ENCODE results near the gene KHDC1L. TPM values are rescaled to one million over a fixed set of nuclear protein-coding genes. Genes with fewer than 3 reads are reported as not detected.

The KHDC1L gene
- total and polyA plus RNA-seq, 9 donors = 0.40 TPM; not detected in 8

- no peak for DNase-seq
- WGBS, 3 donors = 86 to 92% (median 88%) methylated on average over 4 of the region's 4 CpGs
- Histone ChIP-seq H3K27me3 (no peaks in the 10 kb centered on the region), H3K27ac (no peak overlapping the region), H3K9me3 (no peaks in the 10 kb centered on the region), H3K36me3 (no peaks in the 10 kb centered on the region), H3K4me1 (ENCODE audit: insufficient read depth) (no peaks in the 10 kb centered on the region), H3K4me3 (no peak overlapping the region)
- intact Hi-C loops (cut with DNase I) = no loop called here
- no peak for TF ChIP-seq POLR2A (IDR thresholded peaks at IDR 0.05)
Observed at GRCh38 chr6:73174646-73175045, 50.6 kb downstream of the KHDC1L start.

Other genes starting within 250 kb of the KHDC1L start
- gene KHDC1, start 37.7 kb upstream of the KHDC1L start, total RNA-seq = 1 to 10 TPM; 1.3 to 4.6 (median 3.3) TPM
- gene KHDC1, start 37.7 kb upstream of the KHDC1L start, polyA plus RNA-seq = 1 to 10 TPM; 3.0 to 3.6 TPM
- not detected for gene DPPA5, start 128.8 kb upstream of the KHDC1L start, total RNA-seq
- gene DPPA5, start 128.8 kb upstream of the KHDC1L start, polyA plus RNA-seq = under 1 TPM in 1 of 2 donors, not detected in 1; 0.68 TPM
- not detected for gene KHDC3L, start 137.2 kb upstream of the KHDC1L start, total RNA-seq
- under 1 TPM in 1 of 2 donors, not detected in 1; 0.73 TPM for gene KHDC3L, start 137.2 kb upstream of the KHDC1L start, polyA plus RNA-seq
- under 1 TPM in 2 of 7 donors, not detected in 5; 0.25 to 0.69 TPM for gene OOEP, start 144.4 kb upstream of the KHDC1L start, total RNA-seq
- gene OOEP, start 144.4 kb upstream of the KHDC1L start, polyA plus RNA-seq = 1 to 10 TPM in 1 of 2 donors, under 1 TPM in 1; 0.43 to 1.5 TPM
- gene DDX43, start 169.3 kb upstream of the KHDC1L start, total RNA-seq = 1 to 10 TPM in 5 of 7 donors, under 1 TPM in 2; 0.88 to 3.6 (median 1.3) TPM
- gene DDX43, start 169.3 kb upstream of the KHDC1L start, polyA plus RNA-seq = 1 to 10 TPM in 1 of 2 donors, under 1 TPM in 1; 0.83 to 2.4 TPM
- 1 to 10 TPM; 1.2 to 4.4 (median 2.8) TPM for gene CGAS, start 226.8 kb upstream of the KHDC1L start, total RNA-seq
- gene CGAS, start 226.8 kb upstream of the KHDC1L start, polyA plus RNA-seq = 1 to 10 TPM; 2.3 to 3.5 TPM
- 10 to 100 TPM; 23.2 to 43.1 (median 32.2) TPM for gene MTO1, start 236.2 kb upstream of the KHDC1L start, total RNA-seq
- 10 to 100 TPM; 19.8 to 20.7 TPM for gene MTO1, start 236.2 kb upstream of the KHDC1L start, polyA plus RNA-seq

Data from ovary (tissue), 9 donors.